Measurements from ENCODE around the gene CCNJL.

Gene CCNJL

DNA sequence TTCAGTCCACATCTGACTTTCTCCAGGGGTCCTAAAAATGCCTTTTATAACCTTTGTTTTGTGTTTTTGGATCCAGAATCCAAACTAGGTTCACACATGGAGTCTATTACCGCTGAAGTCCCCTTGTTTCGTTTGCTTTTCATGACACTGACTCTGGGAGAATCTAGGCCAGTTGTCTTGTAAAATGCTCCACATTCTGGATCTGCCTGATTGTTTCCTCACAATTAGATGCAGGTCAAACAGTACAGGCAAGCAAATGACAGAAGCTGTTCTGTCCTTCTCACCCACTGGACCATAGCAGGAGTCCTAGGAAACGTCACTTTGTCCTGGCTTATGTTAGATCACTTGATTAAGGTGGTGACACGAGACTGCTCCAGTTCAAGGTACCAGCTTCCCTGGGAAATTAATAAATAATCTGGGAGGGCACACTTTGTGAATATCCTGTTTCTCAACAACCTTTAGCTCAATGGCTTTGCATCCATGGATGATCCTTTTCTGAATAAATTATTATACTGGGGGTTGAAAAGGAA lies 49.0 kb downstream of the CCNJL start:
- no peak for TF ChIP-seq CTCF (IDR thresholded peaks at IDR 0.05; ENCODE audit: low read depth, low read length)
- no peak overlapping the region for H3K27ac ChIP-seq
- H3K9me3 ChIP-seq (ENCODE audit: severe bottlenecking): no peaks in the 10 kb centered on the region
- peaks cover 3% of the 10 kb centered on the region for H3K27me3 ChIP-seq (ENCODE audit: insufficient read depth, low read depth, severe bottlenecking)
- peaks cover 1% of the 10 kb centered on the region; the same call in 1 of the 2 replicates for H3K36me3 ChIP-seq
- no peak for DNase-seq
- no peak overlapping the region for H3K4me3 ChIP-seq (ENCODE audit: low read depth, low read length)

DNA sequence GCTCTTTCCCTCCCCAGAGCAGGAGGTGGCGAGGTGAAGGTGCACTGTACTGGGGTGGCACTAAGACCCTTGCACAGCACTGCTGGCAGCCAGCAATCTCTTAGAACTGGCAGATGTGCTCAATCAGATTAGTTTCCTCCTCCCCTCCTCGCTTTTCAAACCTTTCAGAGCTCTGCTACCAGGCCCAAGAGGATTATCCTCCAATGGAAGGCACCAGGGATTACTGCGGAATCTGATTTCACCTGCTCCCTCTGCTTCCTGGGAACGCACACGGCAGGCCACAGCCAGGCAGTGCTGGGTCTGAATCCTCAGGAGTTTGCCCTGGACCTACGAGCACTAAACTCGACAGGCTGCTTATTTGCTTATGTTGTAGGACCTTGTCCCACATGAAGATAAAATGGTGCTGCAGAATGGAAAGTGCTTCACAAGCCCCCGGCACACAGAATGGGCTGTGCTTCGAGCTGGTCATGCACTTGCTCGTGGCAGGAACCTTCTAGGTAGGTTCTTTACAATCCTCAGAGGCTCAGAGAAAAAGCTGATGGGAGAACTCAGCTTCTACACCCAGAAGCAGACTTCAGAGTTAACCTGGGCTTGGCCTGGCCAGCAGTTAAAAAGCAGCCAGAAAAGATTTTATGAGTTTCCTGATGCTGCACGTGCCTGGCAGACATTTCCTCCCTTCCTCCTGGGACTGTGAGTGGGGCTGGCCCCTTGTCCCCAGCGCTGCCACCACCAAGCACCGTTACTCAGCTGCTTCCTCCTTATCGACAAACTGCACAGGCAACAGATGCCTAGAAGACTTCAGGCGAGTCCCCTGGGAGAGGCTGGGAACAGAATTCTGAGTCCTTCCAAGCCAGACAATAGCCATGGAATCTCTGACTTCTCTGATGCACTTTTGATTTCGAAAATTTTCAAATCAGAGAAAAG lies 50.0 kb downstream of the CCNJL start:
- Histone ChIP-seq H3K27ac (no peak overlapping the region; the same call in 1 of the 2 replicates), H3K27me3 (ENCODE audit: insufficient read depth, low read depth, severe bottlenecking) (peaks cover 3% of the 10 kb centered on the region), H3K36me3 (no peaks in the 10 kb centered on the region; the same call in 1 of the 2 replicates), H3K4me3 (ENCODE audit: low read depth, low read length) (peak overlapping the region; percentile 16; the same call in 1 of the 2 replicates), H3K9me3 (ENCODE audit: severe bottlenecking) (no peaks in the 10 kb centered on the region)
- TF ChIP-seq CTCF (IDR thresholded peaks at IDR 0.05; ENCODE audit: low read depth, low read length): no peak
- peak; percentile 87 for DNase-seq

DNA sequence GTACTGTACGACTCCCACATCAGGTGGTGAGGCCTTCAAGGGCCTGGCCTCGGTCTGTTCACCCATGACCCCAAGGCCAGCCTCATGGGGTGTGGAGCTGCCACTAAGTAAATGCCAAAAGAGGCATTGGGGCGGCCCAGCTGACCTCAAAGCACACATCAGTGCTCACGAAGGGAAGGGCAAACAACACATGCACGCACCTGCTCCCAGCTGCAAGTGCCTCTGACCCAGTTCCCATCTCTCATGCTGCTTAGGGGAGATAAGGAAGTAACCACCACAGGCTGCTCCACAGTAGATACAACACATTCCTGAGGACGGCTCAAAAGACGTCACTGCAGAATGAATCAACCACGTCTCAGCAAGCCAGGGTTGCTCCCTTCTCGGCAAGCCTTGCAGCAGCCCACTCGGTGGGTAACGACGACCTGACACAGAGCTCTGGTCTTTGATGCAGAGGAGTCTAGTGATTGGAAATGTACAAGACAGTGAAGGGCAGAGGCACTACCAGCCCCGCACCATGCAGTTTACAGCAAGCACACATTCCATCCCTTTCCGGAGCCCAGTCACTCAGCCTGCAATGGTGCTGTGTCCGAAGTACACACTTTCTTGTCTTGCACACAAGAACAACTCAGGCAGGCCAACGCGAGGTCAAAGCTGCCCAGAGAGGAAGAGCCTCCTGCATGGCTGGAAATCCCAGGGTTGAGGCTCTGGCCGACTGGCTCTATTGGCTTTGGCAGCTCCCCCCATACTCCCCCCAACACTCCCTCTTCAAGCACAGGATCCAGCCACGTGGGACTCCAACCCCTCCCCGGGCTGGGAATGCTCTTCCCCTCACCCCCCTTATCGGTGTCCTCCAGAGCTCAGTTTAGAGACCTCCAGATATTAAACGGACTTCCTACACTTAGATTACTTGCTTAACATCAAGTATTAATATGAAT lies 51.2 kb downstream of the CCNJL start:
- H3K9me3 ChIP-seq (ENCODE audit: severe bottlenecking): no peaks in the 10 kb centered on the region
- no peak for TF ChIP-seq CTCF (IDR thresholded peaks at IDR 0.05; ENCODE audit: low read depth, low read length)
- DNase-seq: no peak
- no peaks in the 10 kb centered on the region; the same call in 1 of the 2 replicates for H3K36me3 ChIP-seq
- H3K27ac ChIP-seq: no peak overlapping the region
- peaks cover 3% of the 10 kb centered on the region for H3K27me3 ChIP-seq (ENCODE audit: insufficient read depth, low read depth, severe bottlenecking)
- H3K4me3 ChIP-seq (ENCODE audit: low read depth, low read length): no peak overlapping the region

GRCh38 chr5:160260006-160260775 lies 52.2 kb downstream of the CCNJL start:
- Histone ChIP-seq H3K4me3 (ENCODE audit: low read depth, low read length) (no peak overlapping the region), H3K36me3 (no peaks in the 10 kb centered on the region; the same call in 1 of the 2 replicates), H3K9me3 (ENCODE audit: severe bottlenecking) (no peaks in the 10 kb centered on the region), H3K27ac (no peak overlapping the region), H3K27me3 (ENCODE audit: insufficient read depth, low read depth, severe bottlenecking) (peaks cover 3% of the 10 kb centered on the region)
- no peak for TF ChIP-seq CTCF (IDR thresholded peaks at IDR 0.05; ENCODE audit: low read depth, low read length)
- DNase-seq: no peak

- Histone ChIP-seq H3K36me3 (no peaks in the 10 kb centered on the region; the same call in 1 of the 2 replicates), H3K27me3 (ENCODE audit: insufficient read depth, low read depth, severe bottlenecking) (peaks cover 3% of the 10 kb centered on the region)
- no peak for DNase-seq
These were observed 53.0 kb downstream of the CCNJL start for GRCh38 chr5:160259341-160259740.

More at GRCh38 chr5:160259341-160259740, 53.0 kb downstream of the CCNJL start:
- no peak overlapping the region for H3K4me3 ChIP-seq (ENCODE audit: low read depth, low read length)
- H3K27ac ChIP-seq: no peak overlapping the region
- no peak for TF ChIP-seq CTCF (IDR thresholded peaks at IDR 0.05; ENCODE audit: low read depth, low read length)
- no peaks in the 10 kb centered on the region for H3K9me3 ChIP-seq (ENCODE audit: severe bottlenecking)
